ENCODE data around the gene RRP36.

Gene RRP36

DNA sequence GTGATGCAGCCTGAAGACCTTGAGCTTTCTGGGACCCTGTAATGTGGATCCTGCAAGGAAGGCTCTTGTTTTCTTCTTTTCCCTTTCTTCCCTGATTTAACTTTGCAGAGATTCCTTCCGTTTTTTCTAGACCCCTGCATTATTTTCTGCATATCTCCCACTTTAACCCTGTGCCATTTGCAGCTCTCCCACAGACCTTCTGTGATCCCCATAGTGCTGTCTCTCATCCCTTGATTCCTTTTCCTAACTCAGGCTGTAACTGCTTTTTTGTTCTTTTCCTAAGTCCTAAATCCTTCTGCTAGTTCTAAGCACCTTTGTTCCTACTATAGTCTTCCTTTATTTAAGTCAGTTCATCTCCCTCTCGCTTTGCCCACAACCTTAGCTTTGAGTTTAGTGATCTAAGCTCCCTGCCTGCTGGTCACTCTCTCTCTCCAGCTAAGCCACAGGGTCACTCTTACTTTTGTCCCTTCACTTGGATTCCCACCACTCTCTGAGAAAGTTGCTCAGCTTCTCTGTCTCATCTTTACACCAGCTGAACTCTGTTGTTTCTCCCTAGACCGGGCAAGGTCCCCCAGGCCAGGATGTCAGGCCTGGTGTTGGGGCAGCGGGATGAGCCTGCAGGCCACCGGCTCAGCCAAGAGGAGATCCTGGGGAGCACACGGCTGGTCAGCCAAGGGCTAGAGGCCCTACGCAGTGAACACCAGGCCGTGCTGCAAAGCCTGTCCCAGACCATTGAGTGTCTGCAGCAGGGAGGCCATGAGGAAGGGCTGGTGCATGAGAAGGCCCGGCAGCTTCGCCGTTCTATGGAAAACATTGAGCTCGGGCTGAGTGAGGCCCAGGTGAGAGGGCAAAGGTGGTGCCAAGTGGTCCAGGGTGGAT is 39.6 kb downstream of the RRP36 start:
- no peak for DNase-seq

DNA sequence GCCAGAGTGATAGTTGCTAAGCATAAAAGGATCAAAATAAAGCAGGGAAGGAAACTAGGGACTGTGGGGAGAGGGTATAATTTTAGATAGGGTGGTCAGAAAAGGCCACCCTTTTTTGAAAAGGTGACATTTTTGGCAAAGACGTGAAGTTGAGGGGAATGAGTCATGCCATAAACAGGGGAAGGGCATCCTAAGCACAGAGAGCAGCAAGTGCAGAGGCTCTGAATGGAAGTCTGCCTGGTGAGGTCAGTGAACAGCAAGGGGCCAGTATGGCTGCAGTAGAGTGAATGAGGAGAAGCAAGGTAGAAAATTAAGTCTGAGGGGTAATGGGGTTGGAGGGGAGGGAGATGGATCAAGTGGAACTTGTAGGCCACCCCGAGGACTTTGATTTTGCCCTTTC is 40.4 kb downstream of the RRP36 start:
- no peak for DNase-seq

DNA sequence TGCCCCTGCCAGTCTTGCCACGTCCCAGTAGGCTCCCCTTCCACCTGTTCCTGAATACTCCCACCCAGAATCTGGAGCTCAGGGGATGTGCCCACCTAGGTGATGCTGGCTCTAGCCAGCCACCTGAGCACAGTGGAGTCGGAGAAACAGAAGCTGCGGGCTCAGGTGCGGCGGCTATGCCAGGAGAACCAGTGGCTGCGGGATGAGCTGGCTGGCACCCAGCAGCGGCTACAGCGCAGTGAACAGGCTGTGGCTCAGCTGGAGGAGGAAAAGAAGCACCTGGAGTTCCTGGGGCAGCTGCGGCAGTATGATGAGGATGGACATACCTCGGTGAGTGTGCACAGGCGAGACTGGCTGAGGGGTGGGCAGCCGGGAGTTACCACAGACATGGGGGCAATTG is 41.4 kb downstream of the RRP36 start:
- no peak for DNase-seq

- DNase-seq = no peak
Measured at GRCh38 chr6:43070028-43070632, 48.7 kb downstream of the RRP36 start.

DNA sequence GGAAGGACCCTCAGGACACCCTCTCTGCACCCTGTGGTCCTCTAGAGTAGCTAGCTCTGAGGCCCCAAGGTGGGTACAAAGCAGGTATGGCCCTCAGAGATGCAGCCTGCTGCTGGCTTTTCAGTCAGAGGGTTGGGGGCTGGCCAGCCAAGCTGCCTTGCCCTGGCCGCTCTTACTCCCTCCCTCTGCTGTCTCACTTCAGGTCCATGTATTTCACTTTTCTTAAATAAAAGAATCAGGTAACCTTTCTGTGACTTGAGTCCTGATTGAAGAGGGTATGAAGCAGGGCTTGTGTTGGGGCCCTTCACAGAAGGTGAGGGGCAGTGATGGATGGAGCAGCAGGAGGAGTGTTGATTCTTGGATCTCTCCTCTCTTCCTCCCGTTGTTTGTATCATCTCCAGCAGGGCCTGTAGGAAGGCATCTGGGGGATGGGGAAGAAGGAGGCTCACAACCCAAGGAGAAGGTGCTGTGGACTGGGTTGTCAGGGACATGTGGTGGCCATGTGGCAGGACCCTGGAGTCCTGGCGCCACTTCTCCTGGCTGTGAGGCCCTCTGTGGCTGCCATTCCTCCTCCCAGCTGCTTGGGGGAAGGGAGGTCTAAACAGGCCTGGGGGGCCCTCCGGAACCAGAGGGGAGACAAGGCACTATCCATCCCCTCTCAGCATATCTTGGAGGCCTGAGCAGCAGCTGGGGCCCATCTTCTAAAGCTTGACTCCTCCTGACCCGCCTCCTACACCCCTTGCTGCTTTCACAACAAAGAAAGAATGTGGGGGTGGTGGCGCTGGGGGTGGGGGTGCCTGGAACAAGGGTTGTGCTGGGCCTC is 53.6 kb downstream of the RRP36 start:
- no peak for DNase-seq

- peak in 28 of 56 donors; percentile 6 to 68 (median 36) for DNase-seq
Measured at GRCh38 chr6:43075670-43076463, 54.4 kb downstream of the RRP36 start, which contains the start of gene PTK7. TSS of gene PTK7 (plus strand) at chr6:43076314. CDS start at chr6:43076489, 175 bp downstream.

DNA sequence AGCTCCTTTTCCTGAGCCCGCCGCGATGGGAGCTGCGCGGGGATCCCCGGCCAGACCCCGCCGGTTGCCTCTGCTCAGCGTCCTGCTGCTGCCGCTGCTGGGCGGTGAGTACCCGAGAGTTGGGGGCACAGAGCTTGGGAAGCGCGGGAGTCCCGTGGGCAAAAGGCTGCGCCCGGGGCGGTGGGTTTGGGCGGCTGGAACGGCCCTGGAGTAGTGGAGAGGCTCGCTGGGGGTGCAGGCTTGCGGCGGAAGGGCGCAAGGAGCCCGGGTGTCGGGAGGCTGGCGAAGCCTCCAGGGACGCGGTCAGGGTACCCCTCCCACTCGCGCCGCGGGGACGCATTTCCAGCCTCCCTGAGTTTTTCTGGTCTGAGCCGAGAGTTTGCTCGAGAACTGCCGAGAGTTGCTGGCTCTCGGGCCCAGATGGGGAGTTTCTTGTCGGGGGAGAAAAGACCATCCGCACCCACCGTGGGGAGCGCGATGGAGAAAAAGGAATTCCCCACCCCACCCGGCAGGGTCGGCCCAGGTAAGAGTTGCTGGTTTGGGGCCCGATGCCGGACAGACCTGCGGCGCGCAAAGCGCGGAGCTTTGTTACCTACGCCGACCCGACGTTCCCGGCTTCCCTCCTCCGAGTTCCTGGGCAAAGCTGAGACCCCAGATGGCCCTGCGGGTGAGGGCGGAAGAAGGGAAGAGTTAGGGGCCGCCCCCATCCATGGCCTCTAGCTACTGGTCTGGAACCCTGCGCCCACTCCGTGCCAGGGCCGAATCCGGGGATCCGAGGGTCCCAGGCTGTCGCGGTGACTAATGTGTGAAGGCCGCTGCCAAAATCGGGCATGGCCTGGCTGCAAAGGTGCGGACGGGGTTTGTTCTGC is 55.3 kb downstream of the RRP36 start:
- peak in 1 of 56 donors; percentile 27 for DNase-seq

- no peak for DNase-seq
Measured at GRCh38 chr6:43077333-43077809, 55.9 kb downstream of the RRP36 start.

- DNase-seq = no peak
Measured at GRCh38 chr6:43077981-43078511, 56.6 kb downstream of the RRP36 start.

GRCh38 chr6:43078691-43079090 is 57.3 kb downstream of the RRP36 start:
- no peak for DNase-seq

All from nucleus accumbens (tissue), 56 donors.